ENCODE measurements around the gene SH3YL1. TPM values are rescaled to one million over a fixed set of nuclear protein-coding genes. Genes with fewer than 3 reads are reported as not detected.

SH3YL1 gene
- total RNA-seq, 1 experiment from 2014 or later, result 26.5 TPM

- H2AFZ ChIP-seq (ENCODE audit: low read length), result no peak overlapping the region
- peaks cover 0 to 5% of the 10 kb centered on the region in 2 experiments; a peak in 1 of 4 replicates for H3K4me1 Mint-ChIP-seq
- no peak overlapping the region for H3K18ac ChIP-seq (ENCODE audit: insufficient read length, low read depth, low read length)
Measured at GRCh38 chr2:201648-202433, 62.0 kb downstream of the SH3YL1 start.

More at GRCh38 chr2:201648-202433, 62.0 kb downstream of the SH3YL1 start:
- H3K27me3 ChIP-seq (ENCODE audit: insufficient read depth, low read length), result no peaks in the 10 kb centered on the region
- Mint-ChIP-seq H3K27ac (no peak overlapping the region), H3K27me3 (ENCODE audit: low read depth) (peaks cover 2% of the 10 kb centered on the region; the same call in 1 of the 2 replicates), H3K9me3 (peaks cover 9 to 14% of the 10 kb centered on the region in 2 experiments), H3K36me3 (ENCODE audit: insufficient read depth in 1 of 3, low read depth in 3 of 3) (peaks cover 0 to 3% (median 0%) of the 10 kb centered on the region in 3 experiments; a peak in 2 of 7 replicates), H3K4me3 (no peak overlapping the region)
- no peak overlapping the region for H3K4me2 ChIP-seq (ENCODE audit: insufficient read depth, insufficient read length, low read length)
- no peak overlapping the region for H3K4ac ChIP-seq (ENCODE audit: low read depth, low read length)
- no peak overlapping the region for H2BK120ac ChIP-seq (ENCODE audit: low read depth, low read length, poor library complexity, severe bottlenecking)
- WGBS (ENCODE audit: extremely low coverage, insufficient read length, low lambda C conversion rate), result no CpG with 5 or more reads among the region's 9 CpGs
- DNase-seq, result no peak
- no peak overlapping the region for H4K5ac ChIP-seq (ENCODE audit: insufficient read length, low read depth, low read length)
- H3T11ph ChIP-seq (ENCODE audit: low read length), result no peak overlapping the region
- no peaks in the 10 kb centered on the region for H3K79me2 ChIP-seq (ENCODE audit: insufficient read depth, low read length)
- no peaks in the 10 kb centered on the region for H3K9me3 ChIP-seq (ENCODE audit: control insufficient read depth, low read depth, low read length)
- no peak overlapping the region for H3K23ac ChIP-seq (ENCODE audit: insufficient read length, low read depth, low read length)
- no peak overlapping the region for H4K91ac ChIP-seq (ENCODE audit: insufficient read length, low read depth, low read length)
- no peak overlapping the region for H3K9ac ChIP-seq (ENCODE audit: extremely low read depth, insufficient read length, low read length)
- no peak overlapping the region for H3K27ac ChIP-seq (ENCODE audit: insufficient read length, low read depth, low read length)
- no peak overlapping the region for H2BK20ac ChIP-seq (ENCODE audit: low read depth, low read length, poor library complexity, severe bottlenecking)
- H2BK5ac ChIP-seq (ENCODE audit: insufficient read length, low read length), result no peak overlapping the region
- H3K56ac ChIP-seq (ENCODE audit: insufficient read length, low read depth, low read length), result no peak overlapping the region
- no peak for TF ChIP-seq CTCF (conservative IDR thresholded peaks at IDR 0.05)
- H3K4me1 ChIP-seq (ENCODE audit: insufficient read depth, low read length), result no peaks in the 10 kb centered on the region
- no peak overlapping the region for H2BK15ac ChIP-seq (ENCODE audit: low read depth, low read length)
- no peaks in the 10 kb centered on the region for H3K23me2 ChIP-seq (ENCODE audit: insufficient read length, low read depth, low read length, poor library complexity, severe bottlenecking)
- no peaks in the 10 kb centered on the region for H4K20me1 ChIP-seq (ENCODE audit: control insufficient read depth, insufficient read depth, insufficient read length)
- no peak overlapping the region for H3K14ac ChIP-seq (ENCODE audit: insufficient read depth, low read length)
- no peak overlapping the region for H2AK5ac ChIP-seq (ENCODE audit: insufficient read length, low read length)
- no peak overlapping the region for H2BK12ac ChIP-seq (ENCODE audit: insufficient read length, low read depth, low read length)
- H4K8ac ChIP-seq (replicated peaks; ENCODE audit: insufficient read length, low read depth, low read length), result no peak overlapping the region
- H3K79me1 ChIP-seq (ENCODE audit: insufficient read depth, low read depth, low read length, poor library complexity, severe bottlenecking), result no peaks in the 10 kb centered on the region

All from H9 (cell line).